Lower leg skin (tissue), 4 donors: ENCODE results near the gene AFF2. TPM values are rescaled to one million over a fixed set of nuclear protein-coding genes. Genes with fewer than 3 reads are reported as not detected.

Source experiments
- DNase-seq, 2 donors: peaks; one replicate each; pipeline ENCODE4 v3.0.0-alpha.2; 2019; ENCODE audit warnings: low spot score in 2 of 2
- H3K4me3 ChIP-seq: fragments of 200-600 bp; sonication (generic); 2 replicates; pipeline ENCODE4 v1.5.1; 2017; ENCODE audit warnings: mild to moderate bottlenecking, low read depth; ENCODE audit not compliant: poor library complexity, severe bottlenecking
- POLR2A ChIP-seq, 2 donors: fragments of 450-650 bp; IDR thresholded peaks; one replicate each; pipeline ENCODE4 v1.6.1; 2016 to 2017; ENCODE audit warnings: antibody characterized with exemption in 2 of 2, mild to moderate bottlenecking in 1 of 2, moderate library complexity in 1 of 2
- WGBS, 2 donors: methylation state at CpG; one replicate each; pipeline ENCODE4 v1.1.5; 2018; 5-methylcytosine and 5-hydroxymethylcytosine counted together
- intact Hi-C: fragments of 100-400 bp; cut with DNase I; formaldehyde crosslinking; loops from one replicate; pipeline ENCODE4 v1.15.0; 2023; ENCODE audit warnings: low total_unique reads
- total RNA-seq, 4 donors: library from RNA; depleted of rRNA; stranded (reverse); fragments of >200 nt; gene quantifications; one replicate each; pipeline ENCODE4 v1.1.0, GENCODE V29; 2016
- TF ChIP-seq, protein P1 (sequence below), 3 donors: fragments of 450-650 bp; IDR thresholded peaks; one replicate each; pipeline ENCODE4 v1.5.1; 2016; ENCODE audit warnings: antibody characterized with exemption in 3 of 3, mild to moderate bottlenecking in 3 of 3, moderate library complexity in 2 of 3

Gene AFF2
- total RNA-seq, 4 donors from 2014 or later, result 1.1 to 6.4 (median 2.5) TPM

GRCh38 chrX:148874636-148875246, 374.3 kb downstream of the AFF2 start:
- no peak for TF ChIP-seq POLR2A (IDR thresholded peaks at IDR 0.05)
- TF ChIP-seq, protein P1, sequence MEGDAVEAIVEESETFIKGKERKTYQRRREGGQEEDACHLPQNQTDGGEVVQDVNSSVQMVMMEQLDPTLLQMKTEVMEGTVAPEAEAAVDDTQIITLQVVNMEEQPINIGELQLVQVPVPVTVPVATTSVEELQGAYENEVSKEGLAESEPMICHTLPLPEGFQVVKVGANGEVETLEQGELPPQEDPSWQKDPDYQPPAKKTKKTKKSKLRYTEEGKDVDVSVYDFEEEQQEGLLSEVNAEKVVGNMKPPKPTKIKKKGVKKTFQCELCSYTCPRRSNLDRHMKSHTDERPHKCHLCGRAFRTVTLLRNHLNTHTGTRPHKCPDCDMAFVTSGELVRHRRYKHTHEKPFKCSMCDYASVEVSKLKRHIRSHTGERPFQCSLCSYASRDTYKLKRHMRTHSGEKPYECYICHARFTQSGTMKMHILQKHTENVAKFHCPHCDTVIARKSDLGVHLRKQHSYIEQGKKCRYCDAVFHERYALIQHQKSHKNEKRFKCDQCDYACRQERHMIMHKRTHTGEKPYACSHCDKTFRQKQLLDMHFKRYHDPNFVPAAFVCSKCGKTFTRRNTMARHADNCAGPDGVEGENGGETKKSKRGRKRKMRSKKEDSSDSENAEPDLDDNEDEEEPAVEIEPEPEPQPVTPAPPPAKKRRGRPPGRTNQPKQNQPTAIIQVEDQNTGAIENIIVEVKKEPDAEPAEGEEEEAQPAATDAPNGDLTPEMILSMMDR (IDR thresholded peaks at IDR 0.05), result no peak
- intact Hi-C loops, result no loop called here
- DNase-seq, result no peak
- no peak overlapping the region for H3K4me3 ChIP-seq
- 37 to 47% methylated on average over 3 of the region's 3 CpGs for WGBS, 2 donors

- WGBS, 2 donors, result 81 to 96% methylated on average over 5 of the region's 5 CpGs
- DNase-seq, result no peak
- intact Hi-C loops, result no loop called here
- H3K4me3 ChIP-seq, result no peak overlapping the region
- no peak for TF ChIP-seq POLR2A (IDR thresholded peaks at IDR 0.05)
- TF ChIP-seq, protein P1 (IDR thresholded peaks at IDR 0.05), result no peak
These were observed 378.0 kb downstream of the AFF2 start for GRCh38 chrX:148878371-148878770.

- no peak for DNase-seq
- no peak for TF ChIP-seq POLR2A (IDR thresholded peaks at IDR 0.05)
- TF ChIP-seq, protein P1 (IDR thresholded peaks at IDR 0.05), result no peak
- intact Hi-C loops, result no loop called here
- 61 to 90% methylated on average over 2 to 3 of the region's 3 CpGs for WGBS, 2 donors
- no peak overlapping the region for H3K4me3 ChIP-seq
These were observed 384.8 kb downstream of the AFF2 start for GRCh38 chrX:148885203-148885602.

DNA sequence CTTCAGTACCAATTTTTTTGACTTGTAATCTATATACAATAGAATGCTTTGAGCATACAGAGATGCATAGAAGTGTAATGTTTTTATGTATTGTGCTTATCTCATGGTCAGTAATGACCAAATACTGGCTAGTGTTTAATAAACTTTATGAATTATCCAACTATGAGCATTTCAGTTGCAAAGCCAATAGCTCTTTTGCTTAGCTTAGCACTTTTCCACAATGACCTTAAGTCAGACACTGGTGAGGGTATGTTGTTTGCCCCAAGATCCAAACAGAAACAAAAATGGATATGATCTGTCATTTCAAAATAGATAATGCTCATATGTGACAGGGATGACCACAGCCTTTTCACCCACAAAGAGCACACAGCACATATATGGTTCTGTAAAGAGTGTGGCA, 393.0 kb downstream of the AFF2 start:
- H3K4me3 ChIP-seq, result no peak overlapping the region
- TF ChIP-seq, protein P1 (IDR thresholded peaks at IDR 0.05), result no peak
- no peak for TF ChIP-seq POLR2A (IDR thresholded peaks at IDR 0.05)
- DNase-seq, result no peak
- intact Hi-C loops, result no loop called here

GRCh38 chrX:148902581-148902980, 402.2 kb downstream of the AFF2 start:
- intact Hi-C loops, result no loop called here
- DNase-seq, result no peak
- H3K4me3 ChIP-seq, result no peak overlapping the region
- TF ChIP-seq POLR2A (IDR thresholded peaks at IDR 0.05), result no peak
- TF ChIP-seq, protein P1 (IDR thresholded peaks at IDR 0.05), result no peak

GRCh38 chrX:148903176-148903575, 402.8 kb downstream of the AFF2 start:
- intact Hi-C loops, result no loop called here
- no peak for TF ChIP-seq POLR2A (IDR thresholded peaks at IDR 0.05)
- TF ChIP-seq, protein P1 (IDR thresholded peaks at IDR 0.05), result no peak
- no peak overlapping the region for H3K4me3 ChIP-seq
- 64 to 89% methylated on average over 3 of the region's 3 CpGs for WGBS, 2 donors
- DNase-seq, result no peak
